PFSK-1 (cell line): ENCODE data around the gene TPBGL.

Experiments
- FOXP2 ChIP-seq: optimal IDR thresholded peaks from 2 replicates; pipeline ENCODE3; 2011; ENCODE audit warnings: borderline replicate concordance, control low read depth, inconsistent platforms; ENCODE audit not compliant: insufficient read depth; ENCODE audit errors: extremely low read length, extremely low read depth
- POLR2AphosphoS5 ChIP-seq: IDR thresholded peaks from 2 replicates; pipeline ENCODE4 v1.6.1; 2012; ENCODE audit warnings: low read depth, mild to moderate bottlenecking, control low read depth, low read length, moderate library complexity
- REST ChIP-seq, 2 experiments: IDR thresholded peaks; 2 replicates each; pipeline versions ENCODE4 v1.6.1 to v1.8.0; 2011 to 2012; ENCODE audit warnings: low read depth in 2 of 2, low read length in 2 of 2, control low read depth in 1 of 2, inconsistent platforms in 1 of 2, mild to moderate bottlenecking in 1 of 2, moderate library complexity in 1 of 2; ENCODE audit not compliant: insufficient read depth in 1 of 2
- SIN3A ChIP-seq: IDR thresholded peaks from 2 replicates; pipeline ENCODE4 v1.6.1; 2012; ENCODE audit warnings: mild to moderate bottlenecking, low read length, moderate library complexity, borderline replicate concordance; ENCODE audit not compliant: insufficient read depth
- TAF1 ChIP-seq: IDR thresholded peaks from 2 replicates; pipeline ENCODE4 v1.6.1; 2012; ENCODE audit warnings: low read length, control low read depth, borderline replicate concordance; ENCODE audit not compliant: insufficient read depth

Gene TPBGL

DNA sequence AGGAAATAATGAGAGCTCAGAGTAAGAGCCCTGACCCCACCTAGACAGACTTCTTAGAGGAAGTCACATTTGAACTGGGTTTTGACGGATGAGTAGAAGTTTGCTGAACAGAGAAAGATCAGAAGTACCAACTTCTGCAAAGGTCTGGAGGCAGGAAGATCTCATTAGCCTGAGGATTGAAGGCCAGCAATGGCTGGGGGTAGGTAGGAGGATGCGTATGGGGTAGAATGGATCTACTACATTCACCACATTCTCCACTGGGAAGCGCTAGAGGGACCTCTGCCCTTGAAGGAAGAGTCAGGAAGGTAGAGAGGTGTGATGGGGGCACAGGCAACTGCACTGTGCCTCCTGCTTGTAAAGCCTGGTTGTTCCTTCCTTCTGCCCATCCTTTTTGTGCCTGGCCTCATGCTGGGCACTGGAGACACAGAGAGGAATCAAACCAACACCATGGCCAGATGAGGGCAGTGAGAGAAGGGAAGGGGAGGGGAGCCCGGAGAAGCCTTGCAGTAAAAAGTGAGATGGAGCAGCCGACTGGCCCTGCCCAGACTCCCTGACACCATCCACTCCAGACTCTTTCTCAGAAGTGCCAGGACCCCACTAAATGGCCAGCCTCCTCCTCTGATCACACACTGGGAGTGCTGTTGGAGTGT lies 4.9 kb downstream of the TPBGL start:
- TF ChIP-seq FOXP2: no peak
- TF ChIP-seq REST (IDR thresholded peaks at IDR 0.05; ENCODE audit: insufficient read depth in 1 of 2, low read depth in 2 of 2, low read length in 2 of 2): no peak
- no peak for TF ChIP-seq TAF1
- no peak for TF ChIP-seq SIN3A
- no peak for TF ChIP-seq POLR2AphosphoS5

DNA sequence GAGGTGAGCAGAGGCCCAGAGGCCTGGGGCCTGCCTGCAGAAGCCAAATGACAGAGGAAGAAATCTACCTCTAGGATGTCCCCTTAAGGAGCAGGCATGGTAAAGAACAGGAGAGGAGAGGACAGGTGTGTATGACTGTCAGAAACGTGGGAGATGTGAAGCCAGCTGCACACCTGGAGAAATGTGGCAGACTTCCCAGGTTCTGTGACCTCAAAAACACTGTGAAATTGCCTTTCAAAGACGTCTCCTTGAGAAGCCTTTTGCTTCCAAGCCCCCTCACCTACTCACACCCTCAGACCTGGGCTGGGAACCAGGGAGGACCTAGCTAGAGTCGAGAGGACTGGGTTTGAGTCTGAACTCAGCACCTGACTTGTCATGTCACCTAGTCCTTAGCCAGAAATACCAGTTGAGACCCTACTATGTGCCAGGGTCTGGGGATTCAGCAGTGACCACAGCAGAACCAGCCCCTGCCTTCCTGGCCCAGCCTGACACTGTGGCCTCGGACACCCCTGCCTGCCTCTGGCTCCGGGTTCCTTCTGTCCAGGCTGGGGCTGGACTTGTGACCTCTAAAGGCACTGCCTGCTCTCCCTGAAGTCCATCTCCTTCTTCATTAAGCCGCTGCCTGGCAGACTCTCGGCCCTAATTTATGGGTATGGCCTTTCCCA lies 5.6 kb downstream of the TPBGL start:
- TF ChIP-seq POLR2AphosphoS5 (no peak), FOXP2 (no peak), REST (IDR thresholded peaks at IDR 0.05; ENCODE audit: insufficient read depth in 1 of 2, low read depth in 2 of 2, low read length in 2 of 2) (no peak), SIN3A (no peak)

GRCh38 chr11:75246671-75247350 lies 6.2 kb downstream of the TPBGL start:
- TF ChIP-seq REST (IDR thresholded peaks at IDR 0.05; ENCODE audit: insufficient read depth in 1 of 2, low read depth in 2 of 2, low read length in 2 of 2): no peak
- TF ChIP-seq FOXP2: no peak
- no peak for TF ChIP-seq SIN3A
- TF ChIP-seq TAF1: no peak
- no peak for TF ChIP-seq POLR2AphosphoS5

DNA sequence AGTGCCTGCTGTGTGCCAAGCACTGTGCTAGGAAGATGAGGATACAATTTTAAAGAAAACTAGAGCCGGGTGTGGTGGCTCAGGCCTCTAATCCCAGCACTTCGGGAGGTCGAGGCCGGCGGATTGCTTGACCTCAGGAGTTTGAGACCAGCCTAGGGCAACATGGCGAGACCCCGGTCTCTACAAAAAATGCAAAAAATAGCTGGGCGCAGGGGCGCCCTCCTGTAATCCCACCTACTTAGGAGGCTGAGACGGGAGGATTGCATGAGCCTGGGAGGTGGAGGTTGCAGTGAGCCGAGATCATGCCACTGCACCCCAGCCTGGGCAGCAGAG lies 8.3 kb downstream of the TPBGL start:
- TF ChIP-seq POLR2AphosphoS5: no peak
- no peak for TF ChIP-seq FOXP2
- no peak for TF ChIP-seq REST (IDR thresholded peaks at IDR 0.05; ENCODE audit: insufficient read depth in 1 of 2, low read depth in 2 of 2, low read length in 2 of 2)
- TF ChIP-seq SIN3A: no peak
- TF ChIP-seq TAF1: no peak
